Loucy (cell line): ENCODE results near the gene HLA-B.

ENCODE experiments used
- EZH2phosphoT487 ChIP-seq: fragments of 200-600 bp; IDR thresholded peaks from 2 replicates; pipeline ENCODE4 v1.6.1; 2018; ENCODE audit warnings: antibody characterized with exemption, mild to moderate bottlenecking, moderate library complexity, borderline replicate concordance
- TF ChIP-seq, protein P1 (sequence below): fragments of 200-600 bp; sonication (generic); conservative IDR thresholded peaks from 2 replicates; pipeline ENCODE4 v1.5.1; 2014; ENCODE audit warnings: mild to moderate bottlenecking, antibody characterized with exemption, low read length

GRCh38 chr6:31336896-31337496 lies 20.0 kb downstream of the HLA-B start:
- TF ChIP-seq, protein P1, sequence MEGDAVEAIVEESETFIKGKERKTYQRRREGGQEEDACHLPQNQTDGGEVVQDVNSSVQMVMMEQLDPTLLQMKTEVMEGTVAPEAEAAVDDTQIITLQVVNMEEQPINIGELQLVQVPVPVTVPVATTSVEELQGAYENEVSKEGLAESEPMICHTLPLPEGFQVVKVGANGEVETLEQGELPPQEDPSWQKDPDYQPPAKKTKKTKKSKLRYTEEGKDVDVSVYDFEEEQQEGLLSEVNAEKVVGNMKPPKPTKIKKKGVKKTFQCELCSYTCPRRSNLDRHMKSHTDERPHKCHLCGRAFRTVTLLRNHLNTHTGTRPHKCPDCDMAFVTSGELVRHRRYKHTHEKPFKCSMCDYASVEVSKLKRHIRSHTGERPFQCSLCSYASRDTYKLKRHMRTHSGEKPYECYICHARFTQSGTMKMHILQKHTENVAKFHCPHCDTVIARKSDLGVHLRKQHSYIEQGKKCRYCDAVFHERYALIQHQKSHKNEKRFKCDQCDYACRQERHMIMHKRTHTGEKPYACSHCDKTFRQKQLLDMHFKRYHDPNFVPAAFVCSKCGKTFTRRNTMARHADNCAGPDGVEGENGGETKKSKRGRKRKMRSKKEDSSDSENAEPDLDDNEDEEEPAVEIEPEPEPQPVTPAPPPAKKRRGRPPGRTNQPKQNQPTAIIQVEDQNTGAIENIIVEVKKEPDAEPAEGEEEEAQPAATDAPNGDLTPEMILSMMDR, result no peak
- TF ChIP-seq EZH2phosphoT487, result no peak
